Activated naive CD8-positive, alpha-beta T cell treated with anti-CD3 and anti-CD28 coated beads, Interleukin-2, amount 50 U/mL, for 16 hours (primary cell): ENCODE data around the gene TIMM10.
A peak's percentile ranks its signal among the peaks of the same experiment; 100 is the strongest.
"Not testable (repeated sequence)": the region's sequence is repeated elsewhere in the genome, so short reads cannot be mapped to it uniquely, and the experiment has no call there.

Source experiments
- DNase-seq: peaks from one replicate; pipeline ENCODE4 v3.0.0-alpha.2; 2020; ENCODE audit warnings: low read depth, low spot score

The TIMM10 gene

DNA sequence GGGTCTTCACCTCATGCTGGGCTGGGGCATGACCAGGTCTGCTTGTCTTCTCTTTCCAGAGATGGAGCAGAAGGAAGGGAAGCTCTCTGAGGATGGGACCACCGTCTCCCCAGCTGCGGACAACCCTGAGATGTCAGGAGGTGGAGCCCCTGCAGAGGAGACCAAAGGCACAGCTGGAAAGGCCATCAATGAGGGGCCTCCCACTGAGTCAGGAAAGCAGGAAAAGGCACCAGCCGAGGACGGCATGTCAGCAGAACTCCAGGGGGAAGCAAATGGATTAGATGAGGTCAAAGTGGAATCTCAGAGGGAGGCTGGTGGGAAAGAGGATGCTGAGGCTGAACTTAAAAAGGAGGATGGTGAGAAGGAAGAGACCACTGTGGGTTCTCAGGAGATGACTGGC, 12.0 kb upstream of the TIMM10 start:
- DNase-seq = no peak

DNA sequence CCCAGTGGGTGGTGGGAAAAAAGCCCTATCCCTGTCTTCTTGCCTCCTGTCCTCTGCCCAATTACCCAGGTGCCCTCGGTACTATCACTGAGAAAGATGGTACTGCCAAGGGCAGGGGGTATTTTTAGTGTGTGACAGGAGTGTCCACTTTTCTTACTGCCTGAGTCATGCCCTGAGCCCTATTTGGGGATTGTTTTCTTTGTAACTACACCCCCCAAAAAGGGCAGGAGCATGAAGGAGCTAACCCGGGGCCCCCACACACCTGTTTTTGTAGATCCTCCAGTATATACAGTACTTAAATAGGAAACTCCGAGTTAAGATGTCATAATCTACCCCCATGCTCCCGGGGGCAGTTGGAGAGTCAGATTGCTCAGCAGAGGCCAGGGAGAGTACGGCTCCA, 10.6 kb upstream of the TIMM10 start:
- no peak for DNase-seq

DNA sequence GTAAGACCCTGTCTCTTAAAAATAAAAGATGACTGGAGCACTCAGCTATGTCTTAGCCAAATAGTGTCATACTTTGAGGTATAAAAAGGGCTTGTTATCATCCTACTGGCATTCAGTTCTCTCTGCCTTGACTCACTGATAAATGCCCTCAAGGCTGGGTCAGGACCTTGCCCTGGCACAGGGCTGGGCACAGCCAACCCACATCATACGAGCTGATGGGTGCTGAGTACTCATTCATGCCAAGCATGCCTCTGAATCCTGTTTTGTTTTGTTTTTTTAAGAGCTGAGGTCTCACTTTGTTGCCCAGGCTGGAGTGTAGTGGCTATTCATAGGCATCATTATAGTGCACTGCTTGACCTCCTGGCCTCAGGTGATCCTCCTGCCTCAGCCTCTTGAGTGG, 8.8 kb upstream of the TIMM10 start:
- DNase-seq = no peak

DNA sequence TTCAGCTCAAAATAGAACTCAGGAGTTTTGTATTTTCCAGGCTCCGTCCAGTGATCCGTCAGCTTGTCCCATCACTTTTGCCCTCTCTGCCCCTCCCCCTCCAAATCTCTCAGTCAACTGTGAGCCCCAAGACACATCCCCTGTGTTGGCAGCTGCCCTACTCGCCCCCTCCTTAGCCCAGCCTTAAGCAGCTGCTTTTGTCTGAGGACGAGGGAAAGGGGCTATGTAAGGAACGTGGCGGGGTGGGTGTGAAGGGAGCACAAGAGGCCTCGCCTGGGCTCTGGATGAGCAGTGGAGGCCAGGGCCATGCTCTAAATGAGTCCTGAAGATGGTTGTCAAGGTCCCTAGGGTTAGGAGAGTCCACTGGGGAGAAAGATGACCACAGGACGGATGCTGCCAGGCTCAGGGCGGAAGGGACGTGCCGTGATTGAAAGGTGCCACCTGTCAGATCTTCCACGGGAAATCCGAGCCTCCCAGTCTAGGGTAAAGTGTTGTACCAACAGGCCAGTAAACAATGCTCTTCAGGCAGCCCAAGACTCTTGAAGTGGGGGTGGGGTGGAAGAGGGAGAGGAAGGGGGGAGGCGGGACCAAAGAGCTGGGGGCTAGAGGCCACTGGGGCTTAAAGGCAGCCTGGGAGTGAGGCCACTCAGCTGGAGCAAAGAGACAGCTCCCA, 6.5 kb upstream of the TIMM10 start, which contains the start of gene SMTNL1:
SMTNL1 (plus strand) TSS at position 649 of the 673 bp plus-strand sequence. CDS start 5,048 bp downstream, outside the sequence.
- no peak for DNase-seq

- DNase-seq = not testable (repeated sequence)
Observed at GRCh38 chr11:57534449-57534848, 3.9 kb upstream of the TIMM10 start.

GRCh38 chr11:57530215-57530595, 349 bp downstream of the TIMM10 start:
- DNase-seq = no peak

GRCh38 chr11:57529012-57529411, 1.5 kb downstream of the TIMM10 start:
- no peak for DNase-seq

DNA sequence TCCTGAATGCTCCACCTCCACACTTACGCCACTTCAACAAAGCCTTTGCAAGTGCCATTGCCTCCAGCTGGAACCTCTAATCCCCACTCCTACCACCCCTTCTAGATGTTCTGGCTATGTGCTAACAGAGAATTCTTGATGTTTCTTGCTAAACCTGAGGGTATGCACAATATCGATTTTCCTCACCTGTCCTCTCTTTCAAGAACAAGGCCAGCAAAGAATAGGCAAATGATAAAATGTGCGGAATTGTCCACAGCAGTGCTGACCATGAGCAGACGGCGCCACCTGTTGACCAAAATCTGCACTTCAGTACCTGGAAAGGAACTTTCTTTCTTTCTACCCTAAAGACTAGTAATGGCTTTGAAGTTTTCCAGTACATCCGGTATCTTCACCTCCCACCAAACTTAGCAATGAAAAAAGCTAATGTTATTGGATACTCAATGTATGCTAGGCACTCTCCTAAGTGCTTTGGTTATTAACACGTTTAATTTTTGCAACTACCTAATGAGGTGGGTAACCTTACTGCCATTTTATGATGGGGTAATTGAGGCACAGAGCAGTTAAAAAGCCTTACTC, 3.4 kb downstream of the TIMM10 start:
- peak; percentile 34 for DNase-seq

DNA sequence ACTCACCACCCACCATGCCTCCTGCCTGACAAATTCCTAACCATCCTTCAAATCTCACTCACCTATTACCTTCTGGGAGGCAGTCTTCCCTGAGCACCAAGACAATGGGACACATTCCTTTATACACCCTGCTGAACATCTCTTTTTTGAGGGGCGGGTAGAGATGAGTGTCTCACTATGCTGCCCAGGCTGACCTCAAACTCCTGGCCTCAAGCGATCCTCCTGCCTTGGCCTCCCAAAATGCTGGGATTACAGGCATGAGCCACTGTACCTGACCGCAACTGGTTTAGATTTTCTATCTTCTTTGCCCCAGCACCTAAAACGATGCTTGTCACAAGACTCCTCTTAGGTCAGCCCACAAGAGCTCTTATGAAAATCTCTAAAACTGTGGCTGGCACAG, 7.1 kb downstream of the TIMM10 start:
- no peak for DNase-seq

GRCh38 chr11:57521116-57521515, 9.4 kb downstream of the TIMM10 start:
- DNase-seq = no peak

- no peak for DNase-seq
Observed at GRCh38 chr11:57516061-57516443, 14.5 kb downstream of the TIMM10 start.

DNA sequence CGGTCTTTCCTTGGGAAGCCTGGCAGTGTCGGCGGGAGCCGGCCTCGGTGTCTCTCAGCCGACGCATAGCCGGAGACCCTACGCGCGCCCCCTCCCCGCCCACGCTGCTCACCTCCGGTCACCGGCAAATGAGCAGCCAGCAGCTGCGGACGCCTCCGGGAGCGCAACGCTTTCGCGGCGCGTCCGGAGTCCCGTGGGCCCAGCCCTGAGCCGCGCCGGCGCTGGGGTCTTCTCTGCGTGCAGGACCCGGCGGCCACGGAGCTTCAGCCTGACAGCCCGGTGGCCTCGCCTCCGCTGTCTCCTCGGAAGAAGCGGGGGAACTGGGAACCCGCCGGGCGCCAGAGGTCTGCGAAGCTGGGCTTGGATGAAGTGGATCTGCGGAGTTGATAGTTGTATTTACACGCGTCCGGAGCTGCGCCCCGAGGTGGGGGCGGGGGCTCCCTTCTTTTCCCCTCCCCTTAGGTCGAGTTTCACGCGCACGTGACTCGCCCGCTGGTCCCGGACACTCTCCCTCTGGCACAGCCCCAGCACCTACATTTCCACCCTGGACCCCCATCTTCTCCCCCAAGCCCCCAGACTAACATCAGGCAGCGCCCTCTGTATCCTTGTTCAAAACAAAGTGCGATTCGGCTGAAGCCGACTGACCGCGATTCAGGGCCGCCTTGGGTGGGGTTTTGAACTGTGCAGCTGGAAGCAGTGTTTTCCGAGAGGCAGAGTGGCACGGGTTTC, 15.1 kb downstream of the TIMM10 start, which contains the start of gene SLC43A1:
SLC43A1 (minus strand) TSS at position 371 of the 729 bp plus-strand sequence. CDS start 1,591 bp downstream, outside the sequence.
- no peak for DNase-seq

GRCh38 chr11:57514538-57515331, 15.8 kb downstream of the TIMM10 start:
- DNase-seq = peak; percentile 22

- no peak for DNase-seq
Observed at GRCh38 chr11:57513911-57514537, 16.5 kb downstream of the TIMM10 start.

- DNase-seq = no peak
Observed at GRCh38 chr11:57513452-57513795, 17.1 kb downstream of the TIMM10 start.

- no peak for DNase-seq
Observed at GRCh38 chr11:57512646-57513451, 17.7 kb downstream of the TIMM10 start.

- DNase-seq = no peak
Observed at GRCh38 chr11:57511741-57512430, 18.7 kb downstream of the TIMM10 start.

DNA sequence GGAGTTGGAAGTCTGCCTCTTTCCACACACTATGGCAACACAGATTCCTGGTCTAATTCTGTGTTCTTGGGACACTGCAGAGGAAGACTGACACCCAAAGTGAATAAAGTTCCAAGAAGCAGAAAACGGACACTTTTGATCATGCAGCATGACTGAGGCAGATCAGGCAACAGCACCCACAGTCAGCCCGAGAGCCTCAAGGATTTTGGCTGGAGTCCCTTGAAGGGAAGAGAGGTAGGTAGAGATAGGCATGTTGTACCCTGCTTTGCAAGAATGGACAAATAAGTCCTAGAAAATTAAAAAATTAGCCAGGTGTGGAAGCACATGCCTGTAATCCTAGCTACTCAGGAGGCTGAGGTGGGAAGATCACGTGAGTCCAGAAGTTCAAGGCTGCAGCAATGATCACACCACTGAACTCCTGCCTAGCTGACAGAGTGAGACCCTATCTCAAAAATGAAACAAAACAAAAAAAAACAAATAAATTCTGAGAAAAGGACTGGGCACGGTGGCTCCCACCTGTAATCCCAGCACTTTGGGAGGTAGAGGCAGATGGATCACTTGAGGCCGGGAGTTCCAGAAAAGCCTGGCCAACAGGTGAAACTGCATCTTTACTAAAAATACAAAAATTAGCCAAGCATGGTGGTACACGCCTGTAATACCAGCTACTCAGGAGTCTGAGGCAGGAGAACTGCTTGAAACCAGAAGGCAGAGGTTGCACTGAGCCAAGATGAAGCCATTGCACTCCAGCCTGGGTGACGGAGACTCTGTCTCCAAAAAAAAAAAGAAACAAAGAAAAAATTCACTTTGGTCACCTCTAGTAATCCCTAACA, 22.0 kb downstream of the TIMM10 start:
- no peak for DNase-seq

- DNase-seq = no peak
Observed at GRCh38 chr11:57506522-57506921, 24.0 kb downstream of the TIMM10 start.
